HepG2 (cell line): ENCODE results near the gene KCTD6. TPM values are rescaled to one million over a fixed set of nuclear protein-coding genes. Genes with fewer than 3 reads are reported as not detected.

Source experiments
- ARHGAP35 ChIP-seq: sonication (generic); formaldehyde crosslinking; IDR thresholded peaks from 2 replicates; pipeline ENCODE4 v1.9.0; 2022; ENCODE audit warnings: mild to moderate bottlenecking, inconsistent platforms, moderate library complexity, missing genetic modification reagents, borderline replicate concordance
- ATF4 ChIP-seq, 2 experiments: fragments of 450-650 bp in 1 of 2; sonication (generic) in 1 of 2; formaldehyde crosslinking; IDR thresholded peaks; 2 replicates each; pipeline versions ENCODE4 v1.5.0 to v1.8.0; 2020 to 2022; ENCODE audit warnings: mild to moderate bottlenecking in 1 of 2, missing genetic modification reagents in 1 of 2
- MED1 ChIP-seq: sonication (generic); formaldehyde crosslinking; IDR thresholded peaks from 2 replicates; pipeline ENCODE4 v1.4.0; 2020; ENCODE audit warnings: missing genetic modification reagents
- MTF2 ChIP-seq: sonication (generic); formaldehyde crosslinking; IDR thresholded peaks from 2 replicates; pipeline ENCODE4 v1.5.0; 2020; ENCODE audit warnings: missing genetic modification reagents, borderline replicate concordance
- NCOA1 ChIP-seq: sonication (generic); formaldehyde crosslinking; IDR thresholded peaks from 2 replicates; pipeline ENCODE4 v1.9.0; 2021; ENCODE audit warnings: missing genetic modification reagents
- PLSCR1 ChIP-seq: sonication (generic); formaldehyde crosslinking; IDR thresholded peaks from 2 replicates; pipeline ENCODE4 v1.5.0; 2020; ENCODE audit warnings: missing genetic modification reagents, mild to moderate bottlenecking, borderline replicate concordance
- REL ChIP-seq: sonication (generic); formaldehyde crosslinking; conservative IDR thresholded peaks from 2 replicates; pipeline ENCODE4 v1.8.0; 2022; ENCODE audit warnings: mild to moderate bottlenecking, missing genetic modification reagents, moderate library complexity
- SNRNP70 ChIP-seq: fragments of 200-400 bp; formaldehyde crosslinking; IDR thresholded peaks from 2 replicates; pipeline ENCODE4 v1.6.1; 2017; ENCODE audit warnings: mild to moderate bottlenecking, low read depth, low read length, moderate library complexity
- SRSF9 ChIP-seq: fragments of 200-400 bp; formaldehyde crosslinking; IDR thresholded peaks from 2 replicates; pipeline ENCODE4 v1.6.1; 2018; ENCODE audit warnings: borderline replicate concordance, mild to moderate bottlenecking, low read depth, low read length; ENCODE audit not compliant: insufficient read depth, poor library complexity, severe bottlenecking
- THAP9 ChIP-seq: sonication (generic); formaldehyde crosslinking; IDR thresholded peaks from 2 replicates; pipeline ENCODE4; 2020; ENCODE audit warnings: missing genetic modification reagents, mild to moderate bottlenecking, borderline replicate concordance
- ZBTB2 ChIP-seq: sonication (generic); formaldehyde crosslinking; IDR thresholded peaks from 2 replicates; pipeline ENCODE4 v1.8.0; 2022; ENCODE audit warnings: low read depth, missing genetic modification reagents
- ZNF326 ChIP-seq: sonication (generic); formaldehyde crosslinking; IDR thresholded peaks from 2 replicates; pipeline ENCODE4 v1.4.0; 2020; ENCODE audit warnings: missing genetic modification reagents, borderline replicate concordance
- ZNF383 ChIP-seq: sonication (generic); formaldehyde crosslinking; IDR thresholded peaks from 2 replicates; pipeline ENCODE4 v1.4.0; 2020; ENCODE audit warnings: missing genetic modification reagents, mild to moderate bottlenecking, borderline replicate concordance
- ZNF512 ChIP-seq: sonication (generic); formaldehyde crosslinking; IDR thresholded peaks from 2 replicates; pipeline ENCODE4 v1.4.0; 2020; ENCODE audit warnings: mild to moderate bottlenecking, missing genetic modification reagents
- ZNF770 ChIP-seq: sonication (generic); formaldehyde crosslinking; IDR thresholded peaks from 2 replicates; pipeline ENCODE4 v1.5.0; 2020; ENCODE audit warnings: mild to moderate bottlenecking, missing genetic modification reagents
- ZSCAN25 ChIP-seq: sonication (generic); formaldehyde crosslinking; IDR thresholded peaks from 2 replicates; pipeline ENCODE4 v1.8.0; 2022; ENCODE audit warnings: mild to moderate bottlenecking, missing genetic modification reagents
- polyA plus RNA-seq, 8 experiments: library from polyadenylated mRNA; depleted of rRNA in 3 of 8; stranded (reverse) in 7 of 8; unstranded in 1 of 8; fragments of >200 nt; fragmentation: Illumina TruSeq in 4 of 8; extraction: Trizol in 4 of 8; gene quantifications; 2 replicates each; pipeline versions ENCODE4 v1.2.1 to v1.2.3, GENCODE V29; 2011 to 2016; ENCODE audit warnings: low read depth in 4 of 8, missing spikeins in 1 of 8, mixed read lengths in 1 of 8; ENCODE audit not compliant: insufficient read depth in 1 of 8
- total RNA-seq, 5 experiments: library from RNA; depleted of rRNA; stranded (reverse); fragments of >200 nt; fragmentation: Illumina TruSeq; extraction: Trizol; gene quantifications; 2 replicates each; pipeline ENCODE4 v1.2.3, GENCODE V29; 2016; ENCODE audit warnings: low read depth in 1 of 5

Gene KCTD6
- total and polyA plus RNA-seq, 2 of the 13 experiments (the other 11 are each of a cell fraction or from before 2014, with no cell fraction given), result 13.4 to 14.2 TPM

- TF ChIP-seq ZNF512 (CRISPR knock-in tag) (no peak), ATF4 (CRISPR knock-in tag; IDR thresholded peaks at IDR 0.05) (peak in 1 of 2 experiments; percentile 86; a peak in 2 of 4 replicates), MED1 (CRISPR knock-in tag) (peak; percentile 89), THAP9 (CRISPR knock-in tag) (no peak), ZNF326 (CRISPR knock-in tag) (no peak), ZNF770 (peak; percentile 31; the same call in 1 of the 2 replicates), NCOA1 (no peak), ZNF383 (CRISPR knock-in tag) (no peak), SNRNP70 (no peak), ARHGAP35 (no peak), ZBTB2 (CRISPR knock-in tag) (0 out of 2 replicates have a peak, but pooled peaks have one; percentile 51), REL (no peak), MTF2 (no peak), SRSF9 (no peak), PLSCR1 (CRISPR knock-in tag) (no peak), ZSCAN25 (CRISPR knock-in tag) (peak; percentile 37; the same call in 1 of the 2 replicates)
These were observed 20.6 kb upstream of the KCTD6 start (continued) for GRCh38 chr3:58471025-58471887.
